Coronary artery (tissue), 2 donors: ENCODE data around the gene NAT8.
"Not testable (repeated sequence)": the region's sequence is repeated elsewhere in the genome, so short reads cannot be mapped to it uniquely, and the experiment has no call there.

Source experiments
- DNase-seq: peaks from one replicate; pipeline ENCODE4 v3.0.0-alpha.2; 2017; ENCODE audit warnings: low spot score
- H3K27ac ChIP-seq, 2 donors: fragments of 200-600 bp; sonication (generic); one replicate each; pipeline ENCODE4 v1.5.1; 2016 to 2019
- H3K4me3 ChIP-seq: fragments of 200-600 bp; sonication (generic); 2 replicates; pipeline ENCODE4 v1.5.1; 2016; ENCODE audit warnings: mild to moderate bottlenecking, moderate library complexity
- TF ChIP-seq, protein P1 (sequence below): fragments of 200-600 bp; sonication (generic); IDR thresholded peaks from one replicate; pipeline ENCODE4 v1.5.1; 2019; ENCODE audit warnings: antibody characterized with exemption

The NAT8 gene

DNA sequence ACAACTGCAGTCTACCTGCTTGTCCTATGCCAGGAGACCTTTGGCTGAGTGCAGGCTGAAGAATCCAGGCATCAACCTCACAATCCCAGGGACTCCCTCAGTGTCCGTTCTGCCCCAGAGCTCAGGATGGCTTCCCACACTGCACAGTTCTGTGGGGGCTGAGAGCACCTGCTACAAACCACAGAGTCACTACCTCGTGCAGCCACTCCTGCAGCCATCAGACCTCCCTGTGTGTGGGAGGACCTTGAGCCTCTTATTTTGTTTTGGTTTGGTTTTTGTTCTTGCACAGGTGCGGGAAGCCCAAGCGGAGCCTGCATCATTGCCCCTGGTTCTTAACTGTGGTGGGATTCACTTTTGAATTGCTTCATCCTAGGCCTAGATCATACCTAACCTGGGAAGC lies 31.0 kb downstream of the NAT8 start:
- TF ChIP-seq, protein P1, sequence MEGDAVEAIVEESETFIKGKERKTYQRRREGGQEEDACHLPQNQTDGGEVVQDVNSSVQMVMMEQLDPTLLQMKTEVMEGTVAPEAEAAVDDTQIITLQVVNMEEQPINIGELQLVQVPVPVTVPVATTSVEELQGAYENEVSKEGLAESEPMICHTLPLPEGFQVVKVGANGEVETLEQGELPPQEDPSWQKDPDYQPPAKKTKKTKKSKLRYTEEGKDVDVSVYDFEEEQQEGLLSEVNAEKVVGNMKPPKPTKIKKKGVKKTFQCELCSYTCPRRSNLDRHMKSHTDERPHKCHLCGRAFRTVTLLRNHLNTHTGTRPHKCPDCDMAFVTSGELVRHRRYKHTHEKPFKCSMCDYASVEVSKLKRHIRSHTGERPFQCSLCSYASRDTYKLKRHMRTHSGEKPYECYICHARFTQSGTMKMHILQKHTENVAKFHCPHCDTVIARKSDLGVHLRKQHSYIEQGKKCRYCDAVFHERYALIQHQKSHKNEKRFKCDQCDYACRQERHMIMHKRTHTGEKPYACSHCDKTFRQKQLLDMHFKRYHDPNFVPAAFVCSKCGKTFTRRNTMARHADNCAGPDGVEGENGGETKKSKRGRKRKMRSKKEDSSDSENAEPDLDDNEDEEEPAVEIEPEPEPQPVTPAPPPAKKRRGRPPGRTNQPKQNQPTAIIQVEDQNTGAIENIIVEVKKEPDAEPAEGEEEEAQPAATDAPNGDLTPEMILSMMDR, result no peak
- Histone ChIP-seq H3K27ac (no peak overlapping the region), H3K4me3 (no peak overlapping the region)
- no peak for DNase-seq

DNA sequence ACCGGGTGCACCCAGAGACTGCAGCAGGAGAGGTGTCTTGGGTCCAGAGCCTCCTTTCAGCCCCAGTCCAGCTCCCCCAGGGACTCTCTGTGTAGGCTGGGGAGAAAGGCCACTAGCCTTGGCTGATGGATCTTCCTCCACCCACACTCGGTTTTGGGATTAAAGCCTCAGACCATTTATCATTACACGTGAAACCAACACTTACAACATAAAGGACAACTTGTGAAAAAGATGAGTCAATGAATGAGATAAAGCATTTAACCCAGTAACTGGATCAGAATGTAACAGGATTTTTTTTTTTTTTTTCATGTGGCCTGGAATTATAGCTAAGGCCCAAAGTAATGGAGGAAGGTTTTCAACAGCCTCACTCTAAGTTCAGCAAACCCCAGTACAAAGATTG lies 32.1 kb downstream of the NAT8 start:
- Histone ChIP-seq H3K27ac (no peak overlapping the region), H3K4me3 (no peak overlapping the region)
- TF ChIP-seq, protein P1, result no peak
- DNase-seq, result no peak

DNA sequence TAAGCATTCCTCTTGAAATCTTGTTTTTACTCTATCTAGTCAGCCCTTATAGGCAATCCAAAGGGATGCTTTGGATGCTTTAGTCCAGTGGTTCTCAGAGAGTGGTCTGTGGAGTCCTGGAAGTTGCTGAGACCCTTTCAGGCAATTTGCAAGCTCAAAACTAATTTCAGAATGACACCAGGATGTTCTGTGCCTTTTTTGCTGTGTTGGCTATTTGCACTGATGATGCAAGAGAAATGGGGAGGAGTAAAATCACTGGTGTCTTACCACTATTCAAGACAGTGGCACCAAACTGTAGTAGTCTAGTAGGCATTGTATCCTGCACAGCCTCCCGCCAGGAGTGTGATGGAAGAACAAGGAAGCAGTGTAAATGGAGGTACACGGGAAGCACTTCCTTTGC lies 37.6 kb downstream of the NAT8 start:
- H3K27ac ChIP-seq, H3K4me3 ChIP-seq, DNase-seq: not testable (repeated sequence)

DNA sequence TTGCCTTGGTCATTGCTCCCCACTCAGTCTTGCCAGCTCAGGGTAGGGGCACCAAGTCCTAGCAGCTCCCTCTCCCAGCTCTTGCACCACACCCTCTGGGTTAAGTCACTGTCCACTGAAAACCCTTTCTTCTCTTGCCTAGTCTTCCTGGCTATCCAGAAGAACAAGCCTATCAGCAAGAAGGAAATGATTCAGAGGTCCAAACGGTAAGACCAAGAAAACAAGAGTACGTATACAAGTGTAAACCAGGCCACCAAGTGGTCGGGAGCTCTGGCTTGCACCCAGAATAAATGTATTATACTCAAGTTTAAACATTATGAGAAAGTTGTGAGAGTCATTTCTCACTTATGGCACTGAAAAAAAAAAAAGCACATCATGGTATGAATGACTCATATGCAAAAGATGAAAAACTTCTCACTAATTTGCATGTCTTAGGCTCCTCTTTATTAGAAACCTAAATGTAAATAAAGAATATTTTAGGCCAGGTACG lies 39.1 kb downstream of the NAT8 start:
- H3K27ac ChIP-seq, H3K4me3 ChIP-seq, DNase-seq: not testable (repeated sequence)

DNA sequence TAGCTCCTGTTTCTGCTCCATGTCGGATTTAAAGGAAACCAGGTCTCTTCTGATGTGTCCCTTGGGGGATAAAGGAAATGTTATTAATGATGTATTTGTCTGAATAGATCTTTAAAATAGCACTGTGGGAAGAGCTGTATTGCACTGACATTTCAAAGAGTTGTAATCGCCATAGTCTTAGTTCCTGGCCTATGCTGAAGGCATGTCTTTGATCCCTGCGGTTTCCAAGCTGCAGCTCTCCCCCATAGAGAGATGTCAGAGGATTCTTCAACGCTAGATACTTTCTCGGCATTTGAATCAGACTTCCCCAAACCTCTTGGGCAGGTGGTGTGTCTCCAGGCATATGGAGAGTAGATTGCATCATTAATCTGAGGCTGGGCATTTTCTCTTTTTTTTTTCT lies 40.4 kb downstream of the NAT8 start:
- DNase-seq, result no peak
- TF ChIP-seq, protein P1, result no peak
- Histone ChIP-seq H3K4me3 (no peak overlapping the region), H3K27ac (no peak overlapping the region)

DNA sequence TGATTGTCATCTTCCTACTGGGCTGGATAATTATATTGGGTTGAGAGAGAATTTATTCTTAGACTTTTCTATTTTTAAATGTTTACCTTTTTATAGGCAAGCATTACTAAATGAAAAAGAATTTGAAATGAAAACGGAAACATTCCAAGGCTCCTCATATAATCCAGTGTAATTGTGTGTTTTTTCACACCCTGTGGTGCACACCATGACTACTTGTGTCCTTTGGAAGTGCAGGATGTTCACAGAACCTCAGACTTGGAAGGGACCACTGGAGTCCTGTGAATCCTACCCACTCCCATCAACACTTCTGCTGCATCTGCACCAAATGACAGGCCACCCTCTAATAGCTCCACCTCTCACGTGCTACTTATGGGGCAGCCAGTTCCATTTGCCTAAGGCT lies 48.0 kb downstream of the NAT8 start:
- no peak overlapping the region for H3K27ac ChIP-seq
- no peak overlapping the region for H3K4me3 ChIP-seq
- no peak for DNase-seq
- TF ChIP-seq, protein P1, result no peak

DNA sequence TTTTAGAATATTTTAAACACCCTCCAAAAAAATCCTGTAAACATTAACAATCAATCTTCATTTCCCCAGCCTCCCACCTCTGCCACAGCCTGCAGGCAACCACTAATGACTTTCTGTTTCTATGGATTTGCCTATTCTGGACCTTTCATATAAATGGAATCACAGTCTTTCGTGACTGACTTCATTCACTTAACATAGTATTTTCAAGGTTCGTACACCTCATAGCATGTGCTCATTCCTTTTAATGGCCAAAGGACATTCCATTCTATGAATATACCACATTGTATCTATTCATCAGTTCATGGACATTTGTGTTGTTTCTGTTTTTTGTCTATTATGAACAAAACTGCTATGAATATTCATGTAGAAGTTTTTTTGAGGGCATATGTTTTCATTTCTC lies 48.5 kb downstream of the NAT8 start:
- no peak for DNase-seq
- Histone ChIP-seq H3K27ac (no peak overlapping the region), H3K4me3 (no peak overlapping the region)
- TF ChIP-seq, protein P1, result no peak
